K562 (cell line): ENCODE data around the gene ZNF8. TPM values are rescaled to one million over a fixed set of nuclear protein-coding genes. Genes with fewer than 3 reads are reported as not detected.

ENCODE experiments used
- CHD7 ChIP-seq: fragments of 200-600 bp; sonication (generic); IDR thresholded peaks from one replicate; pipeline ENCODE4 v1.6.1; 2012; ENCODE audit warnings: mild to moderate bottlenecking, low read depth, low read length, inconsistent platforms
- CREB1 ChIP-seq, 2 experiments: sonication (generic) in 1 of 2; formaldehyde crosslinking in 1 of 2; IDR thresholded peaks; 2 replicates each; pipeline versions ENCODE4 v1.6.1 to v1.8.0; 2012 to 2022; ENCODE audit warnings: inconsistent platforms in 1 of 2, mild to moderate bottlenecking in 1 of 2, missing genetic modification reagents in 1 of 2, moderate library complexity in 1 of 2
- ETV1 ChIP-seq: fragments of 450-650 bp; conservative IDR thresholded peaks from 2 replicates; pipeline ENCODE4 v1.6.1; 2016; ENCODE audit warnings: missing genetic modification characterization, control low read depth, low read depth, missing compliant biosample characterization
- KLF16 ChIP-seq: IDR thresholded peaks from 2 replicates; pipeline ENCODE4 v1.6.1; 2016; ENCODE audit warnings: antibody characterized with exemption
- MBD1 ChIP-seq: fragments of 250-450 bp; sonication (Bioruptor Pico); IDR thresholded peaks from 2 replicates; pipeline ENCODE4 v1.8.0; 2022; ENCODE audit warnings: inconsistent platforms
- NBN ChIP-seq: fragments of 450-650 bp; IDR thresholded peaks from 2 replicates; pipeline ENCODE4 v1.6.1; 2016; ENCODE audit warnings: low read depth, mild to moderate bottlenecking
- RAD51 ChIP-seq: fragments of 450-650 bp; IDR thresholded peaks from 2 replicates; pipeline ENCODE4 v1.7.1; 2016; ENCODE audit warnings: low read depth, mild to moderate bottlenecking, borderline replicate concordance
- RBM22 ChIP-seq: fragments of 200-400 bp; formaldehyde crosslinking; IDR thresholded peaks from 2 replicates; pipeline ENCODE4 v1.6.1; 2018; ENCODE audit warnings: low read length, low read depth; ENCODE audit not compliant: poor library complexity, severe bottlenecking
- SIRT6 ChIP-seq: IDR thresholded peaks from one replicate; pipeline ENCODE4 v1.6.1; 2012; ENCODE audit warnings: low read depth, mild to moderate bottlenecking, control low read depth, inconsistent platforms, low read length, moderate library complexity
- TGIF2 ChIP-seq: sonication (generic); formaldehyde crosslinking; IDR thresholded peaks from 2 replicates; pipeline ENCODE4 v1.8.1; 2022; ENCODE audit warnings: mild to moderate bottlenecking, missing genetic modification reagents, moderate library complexity
- ZFPM2 ChIP-seq: fragments of 250-450 bp; sonication (Bioruptor Pico); IDR thresholded peaks from 2 replicates; pipeline ENCODE4 v1.5.1; 2022; ENCODE audit warnings: mild to moderate bottlenecking
- ZNF24 ChIP-seq: fragments of 450-650 bp; IDR thresholded peaks from 2 replicates; pipeline ENCODE4 v1.6.1; 2016
- ZNF511 ChIP-seq: sonication (generic); formaldehyde crosslinking; IDR thresholded peaks from 2 replicates; pipeline ENCODE4 v1.8.0; 2022; ENCODE audit warnings: mild to moderate bottlenecking, missing genetic modification reagents
- ZNF561 ChIP-seq: fragments of 450-650 bp; formaldehyde crosslinking; conservative IDR thresholded peaks from 2 replicates; pipeline ENCODE4 v1.4.0; 2020; ENCODE audit warnings: mild to moderate bottlenecking, moderate library complexity
- polyA plus RNA-seq, 8 experiments: library from polyadenylated mRNA; depleted of rRNA in 4 of 8; stranded (reverse) in 5 of 8; unstranded in 3 of 8; fragments of >200 nt; fragmentation: Nextera tagmentation in 2 of 8; fragmentation: Illumina TruSeq in 1 of 8; extraction: Ambion mirVana in 2 of 8; extraction: Trizol in 1 of 8; gene quantifications; 2 replicates each; pipeline versions ENCODE4 v1.2.1 to v1.2.3, GENCODE V29; 2011 to 2014; ENCODE audit warnings: inconsistent platforms in 1 of 8, missing spikeins in 1 of 8
- total RNA-seq, 7 experiments: library from RNA; depleted of rRNA in 6 of 7; stranded (reverse); fragments of >200 nt in 6 of 7; fragmentation: Illumina TruSeq in 2 of 7; extraction: Trizol in 2 of 7; gene quantifications; 2 replicates each; pipeline versions ENCODE4 v1.2.1 to v1.2.3, GENCODE V29; 2011 to 2021; ENCODE audit warnings: low replicate concordance in 1 of 7

The ZNF8 gene
- total and polyA plus RNA-seq, 9 of the 15 experiments (the other 6 are each of a cell fraction or from before 2014, with no cell fraction given): 0.71 to 7.7 (median 4.7) TPM

- TF ChIP-seq TGIF2 (CRISPR knock-in tag): no peak
- no peak; the same call in 1 of the 2 replicates for TF ChIP-seq ZNF511 (CRISPR knock-in tag)
- TF ChIP-seq RBM22: peak; percentile 68
- no peak for TF ChIP-seq SIRT6
- no peak for TF ChIP-seq ETV1 (tag)
- no peak for TF ChIP-seq CREB1 (IDR thresholded peaks at IDR 0.05)
- TF ChIP-seq CREB1 (CRISPR knock-in tag; IDR thresholded peaks at IDR 0.05): 0 out of 2 replicates have a peak, but pooled peaks have one; percentile 2
- TF ChIP-seq ZNF24: no peak
- no peak for TF ChIP-seq ZFPM2 (CRISPR knock-in tag)
- TF ChIP-seq CHD7: no peak
- no peak for TF ChIP-seq ZNF561 (CRISPR knock-in tag)
- no peak for TF ChIP-seq KLF16
- TF ChIP-seq MBD1: no peak
- no peak for TF ChIP-seq RAD51
- TF ChIP-seq NBN: no peak
Observed at GRCh38 chr19:58279042-58279924, 528 bp downstream of the ZNF8 start (continued).
